IMR-90 (cell line): Measurements from ENCODE around the gene TAT. TPM values are rescaled to one million over a fixed set of nuclear protein-coding genes. Genes with fewer than 3 reads are reported as not detected.

Experiments
- ATAC-seq: fragments of 200-7000 bp; cut with Tn5 transposase; 2 replicates; pipeline ENCODE4 v1.9.1; 2020; ENCODE audit warnings: low read depth, mild to moderate bottlenecking, moderate library complexity
- BruUV-seq: library from RNA; stranded (reverse); fragments of 400-500 nt; replicated peaks from 2 replicates; lab custom pipeline; 2021; lab: Mats Ljungman, UMichigan
- CTCF ChIA-PET: fragments of 300-600 bp; formaldehyde crosslinking; extraction: SDS; loops from one replicate; lab custom pipeline; 2021; ENCODE audit warnings: antibody characterized with exemption; lab: Yijun Ruan, JAX
- POLR2A ChIA-PET: fragments of 300-600 bp; sonication (Branson Sonifier 250); formaldehyde crosslinking; loops from one replicate; lab custom pipeline; 2022; ENCODE audit warnings: antibody characterized with exemption; ENCODE audit not compliant: unreplicated experiment; lab: Charles Lee
- DNase-seq: peaks from one replicate; pipeline ENCODE4 v3.0.0; 2013
- H2AFZ ChIP-seq: replicated peaks from 2 replicates; pipeline ENCODE3; 2013; ENCODE audit warnings: low read length, mild to moderate bottlenecking; ENCODE audit not compliant: poor library complexity
- H2AK5ac ChIP-seq: 2 replicates; pipeline ENCODE4 v1.6.1; 2013; ENCODE audit warnings: low read depth, low read length, inconsistent platforms
- H2AK9ac ChIP-seq: replicated peaks from 2 replicates; pipeline ENCODE3; 2013; ENCODE audit warnings: mild to moderate bottlenecking, low read depth, low read length, moderate library complexity; ENCODE audit not compliant: poor library complexity
- H2BK120ac ChIP-seq: 2 replicates; pipeline ENCODE4 v1.6.1; 2013; ENCODE audit warnings: low read depth, low read length, inconsistent platforms
- H2BK15ac ChIP-seq: 3 replicates; pipeline ENCODE4 v1.6.1; 2013; ENCODE audit warnings: low read depth, low read length, inconsistent platforms
- H2BK20ac ChIP-seq: 2 replicates; pipeline ENCODE4 v1.6.1; 2013; ENCODE audit warnings: low read depth, mild to moderate bottlenecking, inconsistent platforms, low read length, moderate library complexity
- H2BK5ac ChIP-seq: 2 replicates; pipeline ENCODE4 v1.6.1; 2013; ENCODE audit warnings: mild to moderate bottlenecking, low read depth, low read length, inconsistent platforms; ENCODE audit not compliant: poor library complexity, severe bottlenecking
- H3K14ac ChIP-seq: replicated peaks from 2 replicates; pipeline ENCODE4 v1.6.1; 2013; ENCODE audit warnings: low read depth, low read length, inconsistent platforms
- H3K18ac ChIP-seq: 2 replicates; pipeline ENCODE4 v1.6.1; 2013; ENCODE audit warnings: low read depth, low read length, control low read depth
- H3K23ac ChIP-seq: 2 replicates; pipeline ENCODE4 v1.6.1; 2013; ENCODE audit warnings: low read depth, low read length, inconsistent platforms
- H3K27ac ChIP-seq: 2 replicates; pipeline ENCODE4 v1.5.1; 2013; ENCODE audit warnings: mild to moderate bottlenecking, control low read depth, low read length; ENCODE audit not compliant: insufficient read depth
- H3K27me3 ChIP-seq: 2 replicates; pipeline ENCODE4 v1.6.1; 2013; ENCODE audit warnings: low read length; ENCODE audit not compliant: control insufficient read depth, insufficient read depth
- H3K36me3 ChIP-seq: 2 replicates; pipeline ENCODE4 v1.6.1; 2013; ENCODE audit warnings: low read length, mixed read lengths; ENCODE audit not compliant: control insufficient read depth, insufficient read depth
- H3K4ac ChIP-seq: 2 replicates; pipeline ENCODE4 v1.6.1; 2013; ENCODE audit warnings: low read depth, low read length, inconsistent platforms
- H3K4me1 ChIP-seq: 2 replicates; pipeline ENCODE4 v1.6.1; 2013; ENCODE audit warnings: low read length, mixed read lengths; ENCODE audit not compliant: control insufficient read depth, insufficient read depth
- H3K4me2 ChIP-seq: 2 replicates; pipeline ENCODE4 v1.6.1; 2013; ENCODE audit warnings: low read depth, mild to moderate bottlenecking, control low read depth, low read length, moderate library complexity
- H3K4me3 ChIP-seq: 2 replicates; pipeline ENCODE4 v1.5.1; 2013; ENCODE audit warnings: low read depth, mild to moderate bottlenecking, control low read depth, low read length, moderate library complexity; ENCODE audit not compliant: insufficient read depth
- H3K56ac ChIP-seq: 2 replicates; pipeline ENCODE4 v1.6.1; 2013; ENCODE audit warnings: low read length, inconsistent platforms; ENCODE audit not compliant: insufficient read depth; ENCODE audit errors: extremely low read depth
- H3K79me1 ChIP-seq, 2 experiments: 2 replicates each; pipeline ENCODE4 v1.6.1; 2013; ENCODE audit warnings: low read length in 2 of 2, inconsistent platforms in 1 of 2, low read depth in 1 of 2
- H3K9ac ChIP-seq: 2 replicates; pipeline ENCODE4 v1.6.1; 2013; ENCODE audit warnings: low read depth, low read length, control low read depth
- H3K9me1 ChIP-seq: 2 replicates; pipeline ENCODE4 v1.6.1; 2013; ENCODE audit warnings: low read length, inconsistent platforms; ENCODE audit not compliant: insufficient read depth
- H3K9me3 ChIP-seq: 2 replicates; pipeline ENCODE4 v1.6.1; 2013; ENCODE audit warnings: low read length; ENCODE audit not compliant: control insufficient read depth, insufficient read depth
- H4K20me1 ChIP-seq: 2 replicates; pipeline ENCODE4 v1.6.1; 2013; ENCODE audit warnings: low read length, inconsistent platforms; ENCODE audit not compliant: insufficient read depth
- H4K5ac ChIP-seq: 2 replicates; pipeline ENCODE4 v1.6.1; 2013; ENCODE audit warnings: mild to moderate bottlenecking, low read depth, low read length, control low read depth
- H4K8ac ChIP-seq, 2 experiments: 2 replicates each; pipeline ENCODE4 v1.6.1; 2013; ENCODE audit warnings: low read depth in 2 of 2, low read length in 2 of 2, control low read depth in 1 of 2, inconsistent platforms in 1 of 2
- H4K91ac ChIP-seq: 2 replicates; pipeline ENCODE4 v1.6.1; 2013; ENCODE audit warnings: low read depth, low read length, inconsistent platforms; ENCODE audit not compliant: insufficient read depth
- CEBPB ChIP-seq: IDR thresholded peaks from 2 replicates; pipeline ENCODE4 v1.6.1; 2012; ENCODE audit warnings: low read depth, low read length, improper control_type of control experiment
- MAFK ChIP-seq: IDR thresholded peaks from 2 replicates; pipeline ENCODE4 v1.6.1; 2012; ENCODE audit warnings: low read depth, low read length, improper control_type of control experiment
- MAZ ChIP-seq: IDR thresholded peaks from 2 replicates; pipeline ENCODE4 v1.6.1; 2012; ENCODE audit warnings: low read depth, mild to moderate bottlenecking, low read length, improper control_type of control experiment, moderate library complexity, borderline replicate concordance
- NFE2L2 ChIP-seq: fragments of 150-350 bp; IDR thresholded peaks from 2 replicates; pipeline ENCODE4 v1.6.1; 2016; ENCODE audit warnings: low read depth, mild to moderate bottlenecking, low read length
- RAD21 ChIP-seq: IDR thresholded peaks from 2 replicates; pipeline ENCODE4 v1.6.1; 2012; ENCODE audit warnings: low read length, improper control_type of control experiment
- RCOR1 ChIP-seq: IDR thresholded peaks from 2 replicates; pipeline ENCODE4 v1.6.1; 2012; ENCODE audit warnings: mild to moderate bottlenecking, low read length, improper control_type of control experiment; ENCODE audit not compliant: insufficient replicate concordance
- WGBS, 2 experiments: methylation state at CpG; one replicate each; pipeline versions ENCODE4 v1.1.5 to v1.1.7; 2013; ENCODE audit warnings: missing lambda C conversion rate in 2 of 2; ENCODE audit not compliant: insufficient read length in 1 of 2; ENCODE audit errors: extremely low coverage in 2 of 2; 5-methylcytosine and 5-hydroxymethylcytosine counted together
- dilution Hi-C: fragments of 300-500 bp; cut with HindIII; formaldehyde crosslinking; loops from one replicate; pipeline ENCODE4 v1.14.3; 2018; ENCODE audit warnings: low sequenced_read_pairs; ENCODE audit not compliant: unreplicated experiment
- in situ Hi-C: fragments of 300-500 bp; cut with MboI; formaldehyde crosslinking; loops from 3 replicates; pipeline ENCODE4 v1.14.3; 2019; ENCODE audit warnings: low sequenced_read_pairs, inconsistent platforms, mixed read lengths
- intact Hi-C: fragments of 100-400 bp; cut with micrococcal nuclease; formaldehyde crosslinking; loops from 2 replicates; pipeline ENCODE4 v1.10.0; 2022
- polyA plus RNA-seq, 3 experiments: library from polyadenylated mRNA; depleted of rRNA; stranded (reverse); fragments of >200 nt; gene quantifications; 2 replicates each; pipeline ENCODE4 v1.2.3, GENCODE V29; 2012; ENCODE audit warnings: low replicate concordance in 1 of 3
- total RNA-seq: library from RNA; depleted of rRNA; stranded (reverse); fragments of >200 nt; gene quantifications from 2 replicates; pipeline ENCODE4 v1.2.3, GENCODE V29; 2012
- TF ChIP-seq, protein P1 (sequence below): fragments of 150-350 bp; IDR thresholded peaks from 2 replicates; pipeline ENCODE4 v1.6.1; 2017; ENCODE audit warnings: mild to moderate bottlenecking, antibody characterized with exemption, low read length, low read depth

TAT gene
- total and polyA plus RNA-seq, 2 of the 4 experiments (the other 2 are of a cell fraction), result not detected

DNA sequence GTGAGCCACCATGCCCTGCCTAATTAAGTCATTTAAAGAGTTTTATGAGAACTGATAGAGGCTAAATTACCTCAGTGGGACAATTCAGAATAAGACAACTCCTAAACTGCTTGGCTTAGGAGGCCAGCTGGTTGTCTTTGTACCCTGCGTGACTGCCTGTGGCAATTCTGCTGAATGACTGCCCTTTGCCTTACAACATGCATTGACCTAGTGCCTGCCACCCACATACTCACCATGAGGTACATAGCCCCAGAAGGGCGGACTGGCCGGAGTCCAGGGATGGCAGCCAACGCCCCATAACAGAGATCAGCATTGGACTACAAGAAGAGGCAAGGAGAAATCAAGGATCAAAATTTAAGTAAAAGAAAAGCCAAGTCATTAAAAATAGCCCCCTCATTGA lies 7.3 kb downstream of the TAT start:
- no peak overlapping the region for H3K9ac ChIP-seq
- H3K56ac ChIP-seq, result no peak overlapping the region
- no peak overlapping the region for H2AK5ac ChIP-seq
- no peaks in the 10 kb centered on the region for H3K9me1 ChIP-seq
- dilution Hi-C loops (no loop called here), in situ Hi-C loops (no loop called here), intact Hi-C loops (no loop called here)
- no peaks in the 10 kb centered on the region for H3K36me3 ChIP-seq
- H3K18ac ChIP-seq, result no peak overlapping the region
- no peak overlapping the region for H2AFZ ChIP-seq
- no peak overlapping the region for H3K23ac ChIP-seq
- H2BK5ac ChIP-seq, result no peak overlapping the region
- H3K27ac ChIP-seq, result no peak overlapping the region
- H3K4me2 ChIP-seq, result no peak overlapping the region
- no peak overlapping the region for H3K4me3 ChIP-seq
- H4K8ac ChIP-seq, result no peak overlapping the region
- no peak overlapping the region for H2BK20ac ChIP-seq
- no peaks in the 10 kb centered on the region for H3K4me1 ChIP-seq
- H4K20me1 ChIP-seq, result no peaks in the 10 kb centered on the region
- CTCF ChIA-PET, result no interaction called here
- no peak for TF ChIP-seq NFE2L2
- TF ChIP-seq MAZ, result no peak
- TF ChIP-seq, protein P1, sequence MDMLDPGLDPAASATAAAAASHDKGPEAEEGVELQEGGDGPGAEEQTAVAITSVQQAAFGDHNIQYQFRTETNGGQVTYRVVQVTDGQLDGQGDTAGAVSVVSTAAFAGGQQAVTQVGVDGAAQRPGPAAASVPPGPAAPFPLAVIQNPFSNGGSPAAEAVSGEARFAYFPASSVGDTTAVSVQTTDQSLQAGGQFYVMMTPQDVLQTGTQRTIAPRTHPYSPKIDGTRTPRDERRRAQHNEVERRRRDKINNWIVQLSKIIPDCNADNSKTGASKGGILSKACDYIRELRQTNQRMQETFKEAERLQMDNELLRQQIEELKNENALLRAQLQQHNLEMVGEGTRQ, result no peak
- no peak for TF ChIP-seq MAFK
- no peak for TF ChIP-seq RCOR1
- TF ChIP-seq RAD21, result no peak
- TF ChIP-seq CEBPB, result no peak
- ATAC-seq, result no peak
- DNase-seq, result no peak
- no peak overlapping the region for H4K5ac ChIP-seq
- peaks cover 7% of the 10 kb centered on the region; the same call in 1 of the 2 replicates for H3K27me3 ChIP-seq
- H2BK15ac ChIP-seq, result no peak overlapping the region
- H3K9me3 ChIP-seq, result no peaks in the 10 kb centered on the region
- no peak overlapping the region for H2BK120ac ChIP-seq
- no TSS peak for BruUV-seq
- POLR2A ChIA-PET, result interaction anchor here (0.5 kb wide), 1 partner anchor 331 kb away, joined by 3 read pairs; no protein-coding TSS in a partner anchor
- H3K79me1 ChIP-seq, result no peaks in the 10 kb centered on the region
- H3K4ac ChIP-seq, result no peak overlapping the region
- no peak overlapping the region for H3K14ac ChIP-seq
- no CpG with 5 or more reads among the region's 4 CpGs for WGBS, 2 experiments
- H4K91ac ChIP-seq, result no peak overlapping the region
- H2AK9ac ChIP-seq, result no peak overlapping the region
